ENCODE data around the gene ASTN2. TPM values are rescaled to one million over a fixed set of nuclear protein-coding genes. Genes with fewer than 3 reads are reported as not detected.
"Not testable (repeated sequence)": the region's sequence is repeated elsewhere in the genome, so short reads cannot be mapped to it uniquely, and the experiment has no call there.

ASTN2 gene
- total and polyA plus RNA-seq, 2 donors (not counting 3 experiments of a cell fraction or from before 2014, with no cell fraction given) = 1.0 to 1.9 TPM

GRCh38 chr9:116924462-116925110, 490.3 kb downstream of the ASTN2 start:
- H3K9me3 ChIP-seq (replicated peaks; ENCODE audit: control insufficient read depth, insufficient read depth, low read length) = peaks cover 9% of the 10 kb centered on the region
- DNase-seq (ENCODE audit: low read depth, low spot score) (no peak), FAIRE-seq (no peak)
- TF ChIP-seq POLR2A (IDR thresholded peaks at IDR 0.05; ENCODE audit: low read depth, low read length) (no peak), MAX (IDR thresholded peaks at IDR 0.05; ENCODE audit: insufficient read depth, insufficient read length) (no peak), POLR2AphosphoS5 (IDR thresholded peaks at IDR 0.05; ENCODE audit: insufficient read depth, low read depth, low read length) (no peak), GATA2 (IDR thresholded peaks at IDR 0.05; ENCODE audit: insufficient read depth, insufficient read length, low read depth, low read length) (no peak), EZH2 (IDR thresholded peaks at IDR 0.05; ENCODE audit: borderline replicate concordance, low read depth, low read length, severe bottlenecking) (no peak)
- ChIA-PET POLR2A (no interaction called here), CTCF (no interaction called here)
- H3K4me1 ChIP-seq (ENCODE audit: control insufficient read depth, extremely low read depth, insufficient read depth, low read length) = no peaks in the 10 kb centered on the region
- no peak overlapping the region for H3K27ac ChIP-seq (ENCODE audit: insufficient read depth, low read depth, low read length)
- no peaks in the 10 kb centered on the region for H3K36me3 ChIP-seq (ENCODE audit: control insufficient read depth in 2 of 2, extremely low read depth in 1 of 2, insufficient read depth in 2 of 2, low read length in 2 of 2)
- H3K9me1 ChIP-seq (replicated peaks; ENCODE audit: control insufficient read depth, extremely low read depth, insufficient read depth, low read length) = no peaks in the 10 kb centered on the region
- no peaks in the 10 kb centered on the region for H3K27me3 ChIP-seq (ENCODE audit: control insufficient read depth in 2 of 2, insufficient read depth in 2 of 2, low read length in 2 of 2)
- no peak overlapping the region for H3K4me2 ChIP-seq (ENCODE audit: insufficient read depth, low read length)
- H4K20me1 ChIP-seq (replicated peaks; ENCODE audit: control insufficient read depth, extremely low read depth, insufficient read depth, low read length) = no peaks in the 10 kb centered on the region
- BruUV-seq (replicated peaks) = no TSS peak
- H3K79me2 ChIP-seq (ENCODE audit: control insufficient read depth, insufficient read depth, low read length) = no peaks in the 10 kb centered on the region
- H3K9ac ChIP-seq (replicated peaks; ENCODE audit: extremely low read depth, insufficient read depth, low read length) = no peak overlapping the region
- intact Hi-C loops (cut with micrococcal nuclease) (no loop called here), dilution Hi-C loops (cut with MboI; ENCODE audit: extremely low pct_ligation_motif_present, low sequenced_read_pairs) (no loop called here)
- H3K4me3 ChIP-seq (replicated peaks in 1 of 3; ENCODE audit: insufficient read depth in 1 of 3, low read depth in 1 of 3, low read length in 3 of 3) = no peak overlapping the region
- no peak overlapping the region for H2AFZ ChIP-seq (ENCODE audit: low read depth, low read length)

- H3K27ac ChIP-seq (ENCODE audit: insufficient read depth, low read depth, low read length); H3K9me3 ChIP-seq (replicated peaks; ENCODE audit: control insufficient read depth, insufficient read depth, low read length); POLR2A ChIA-PET; FAIRE-seq; H3K36me3 ChIP-seq (ENCODE audit: control insufficient read depth in 2 of 2, extremely low read depth in 1 of 2, insufficient read depth in 2 of 2, low read length in 2 of 2); H3K4me1 ChIP-seq (ENCODE audit: control insufficient read depth, extremely low read depth, insufficient read depth, low read length); intact Hi-C loops (cut with micrococcal nuclease); H3K9ac ChIP-seq (replicated peaks; ENCODE audit: extremely low read depth, insufficient read depth, low read length); BruUV-seq (replicated peaks); H3K4me3 ChIP-seq (replicated peaks in 1 of 3; ENCODE audit: insufficient read depth in 1 of 3, low read depth in 1 of 3, low read length in 3 of 3); H2AFZ ChIP-seq (ENCODE audit: low read depth, low read length); H3K9me1 ChIP-seq (replicated peaks; ENCODE audit: control insufficient read depth, extremely low read depth, insufficient read depth, low read length); DNase-seq (ENCODE audit: low read depth, low spot score); H3K4me2 ChIP-seq (ENCODE audit: insufficient read depth, low read length); H4K20me1 ChIP-seq (replicated peaks; ENCODE audit: control insufficient read depth, extremely low read depth, insufficient read depth, low read length); CTCF ChIA-PET; H3K79me2 ChIP-seq (ENCODE audit: control insufficient read depth, insufficient read depth, low read length); H3K27me3 ChIP-seq (ENCODE audit: control insufficient read depth in 2 of 2, insufficient read depth in 2 of 2, low read length in 2 of 2); dilution Hi-C loops (cut with MboI; ENCODE audit: extremely low pct_ligation_motif_present, low sequenced_read_pairs): not testable (repeated sequence)
Measured at GRCh38 chr9:116917895-116918508, 496.9 kb downstream of the ASTN2 start.

Data from endothelial cell of umbilical vein (primary cell).